Peyer's patch (tissue), 4 donors: Measurements from ENCODE around the gene KCNRG. TPM values are rescaled to one million over a fixed set of nuclear protein-coding genes. Genes with fewer than 3 reads are reported as not detected.

Experiments
- DNase-seq, 3 donors: peaks; one replicate each; pipeline ENCODE4 v3.0.0-alpha.2; 2017 to 2019
- H3K27ac ChIP-seq, 4 donors: fragments of 200-600 bp; sonication (generic); one replicate each; pipeline ENCODE4 v1.5.1; 2016 to 2019
- H3K27me3 ChIP-seq, 2 donors: fragments of 200-600 bp; sonication (generic); one replicate each; pipeline ENCODE4 v1.5.1; 2019
- H3K36me3 ChIP-seq, 3 donors: fragments of 200-600 bp; sonication (generic); one replicate each; pipeline ENCODE4 v1.5.1; 2016 to 2019
- H3K4me1 ChIP-seq, 4 donors: fragments of 200-600 bp; sonication (generic); one replicate each; pipeline ENCODE4 v1.5.1; 2016 to 2019
- H3K4me3 ChIP-seq, 4 donors: fragments of 200-600 bp; sonication (generic); 1 replicate in 3 of 4; 2 replicates in 1 of 4; pipeline ENCODE4 v1.5.1; 2016 to 2019; ENCODE audit warnings: mild to moderate bottlenecking in 1 of 4
- H3K9me3 ChIP-seq, 4 donors: fragments of 200-600 bp; sonication (generic); one replicate each; pipeline ENCODE4 v1.5.1; 2016 to 2019; ENCODE audit warnings: mild to moderate bottlenecking in 1 of 4
- CTCF ChIP-seq, 6 experiments: fragments of 450-650 bp in 4 of 6; fragments of 200-600 bp in 2 of 6; sonication (generic) in 1 of 6; IDR thresholded peaks; one replicate each; pipeline ENCODE4 v1.5.1; 2017 to 2019; ENCODE audit warnings: antibody characterized with exemption in 6 of 6, mild to moderate bottlenecking in 3 of 6, moderate library complexity in 1 of 6
- POLR2A ChIP-seq, 2 donors: fragments of 450-650 bp; IDR thresholded peaks; one replicate each; pipeline ENCODE4 v1.5.1; 2017; ENCODE audit warnings: antibody characterized with exemption in 2 of 2, mild to moderate bottlenecking in 2 of 2, moderate library complexity in 2 of 2
- total RNA-seq, 4 donors: library from RNA; depleted of rRNA; stranded (reverse); fragments of >200 nt; gene quantifications; one replicate each; pipeline ENCODE4 v1.1.0, GENCODE V29; 2016

KCNRG gene
- total RNA-seq, 4 donors from 2014 or later: 2.4 to 2.9 TPM; not detected in 2

GRCh38 chr13:50014386-50014785, 858 bp upstream of the KCNRG start:
- no peak for DNase-seq
- Histone ChIP-seq H3K4me1 (no peaks in the 10 kb centered on the region), H3K9me3 (peaks cover 0 to under 1% (median 0%) of the 10 kb centered on the region in 4 donors), H3K4me3 (no peak overlapping the region), H3K27ac (no peak overlapping the region), H3K36me3 (peaks cover 0 to 34% (median 0%) of the 10 kb centered on the region in 3 donors), H3K27me3 (no peaks in the 10 kb centered on the region)
- TF ChIP-seq POLR2A (IDR thresholded peaks at IDR 0.05): no peak
- TF ChIP-seq CTCF (IDR thresholded peaks at IDR 0.05): no peak

- H3K36me3 ChIP-seq: peaks cover 0 to 35% (median 0%) of the 10 kb centered on the region in 3 donors
- no peak for DNase-seq
- H3K27me3 ChIP-seq: no peaks in the 10 kb centered on the region
- H3K4me3 ChIP-seq: no peak overlapping the region
- TF ChIP-seq CTCF (IDR thresholded peaks at IDR 0.05) (no peak), POLR2A (IDR thresholded peaks at IDR 0.05) (no peak)
- H3K9me3 ChIP-seq: no peaks in the 10 kb centered on the region
- no peak overlapping the region for H3K27ac ChIP-seq
- no peaks in the 10 kb centered on the region for H3K4me1 ChIP-seq
Observed at GRCh38 chr13:50015750-50016149, 506 bp downstream of the KCNRG start.

- Histone ChIP-seq H3K36me3 (peaks cover 0 to 40% (median 0%) of the 10 kb centered on the region in 3 donors), H3K27ac (no peak overlapping the region), H3K4me1 (no peaks in the 10 kb centered on the region), H3K9me3 (no peaks in the 10 kb centered on the region), H3K4me3 (no peak overlapping the region), H3K27me3 (no peaks in the 10 kb centered on the region)
- TF ChIP-seq POLR2A (IDR thresholded peaks at IDR 0.05): no peak
- no peak for TF ChIP-seq CTCF (IDR thresholded peaks at IDR 0.05)
- no peak for DNase-seq
Observed at GRCh38 chr13:50016444-50016843, 1.2 kb downstream of the KCNRG start.

GRCh38 chr13:50017819-50018218, 2.6 kb downstream of the KCNRG start:
- no peak overlapping the region for H3K27ac ChIP-seq
- TF ChIP-seq CTCF (IDR thresholded peaks at IDR 0.05) (no peak), POLR2A (IDR thresholded peaks at IDR 0.05) (no peak)
- no peaks in the 10 kb centered on the region for H3K4me1 ChIP-seq
- DNase-seq: no peak
- no peak overlapping the region for H3K4me3 ChIP-seq
- H3K9me3 ChIP-seq: no peaks in the 10 kb centered on the region
- H3K36me3 ChIP-seq: peaks cover 0 to 34% (median 0%) of the 10 kb centered on the region in 3 donors
- no peaks in the 10 kb centered on the region for H3K27me3 ChIP-seq

- no peak overlapping the region for H3K4me3 ChIP-seq
- TF ChIP-seq POLR2A (IDR thresholded peaks at IDR 0.05) (no peak), CTCF (IDR thresholded peaks at IDR 0.05) (no peak)
- H3K36me3 ChIP-seq: peaks cover 0 to 24% (median 0%) of the 10 kb centered on the region in 3 donors
- H3K27me3 ChIP-seq: no peaks in the 10 kb centered on the region
- no peaks in the 10 kb centered on the region for H3K9me3 ChIP-seq
- DNase-seq: no peak
- no peaks in the 10 kb centered on the region for H3K4me1 ChIP-seq
- H3K27ac ChIP-seq: no peak overlapping the region
Observed at GRCh38 chr13:50025436-50025835, 10.2 kb downstream of the KCNRG start.
